Measurements from ENCODE around the gene NGFR.

NGFR gene

GRCh38 chr17:49556223-49556943 lies 61.3 kb downstream of the NGFR start (continued):
- TF ChIP-seq KLF17 (tag by site-specific recombination; IDR thresholded peaks at IDR 0.05) (peak; percentile 56), GLIS2 (tag by site-specific recombination; IDR thresholded peaks at IDR 0.05) (peak; percentile 94), ZNF449 (tag by site-specific recombination; IDR thresholded peaks at IDR 0.05) (no peak), ZFP69B (tag by site-specific recombination; IDR thresholded peaks at IDR 0.05) (peak; percentile 99), KLF7 (tag by site-specific recombination; IDR thresholded peaks at IDR 0.05; ENCODE audit: borderline replicate concordance) (no peak), ZNF791 (tag by site-specific recombination; IDR thresholded peaks at IDR 0.05) (no peak), ZNF24 (tag by site-specific recombination; IDR thresholded peaks at IDR 0.05) (no peak), ZNF585B (tag by site-specific recombination; IDR thresholded peaks at IDR 0.05) (no peak), ZNF843 (tag by site-specific recombination; IDR thresholded peaks at IDR 0.05) (0 out of 2 replicates have a peak, but pooled peaks have one; percentile 43), ZNF555 (tag by site-specific recombination; conservative IDR thresholded peaks at IDR 0.05) (no peak), ZBTB11 (tag by site-specific recombination; conservative IDR thresholded peaks at IDR 0.05; ENCODE audit: low read depth) (0 out of 2 replicates have a peak, but pooled peaks have one; percentile 15), SP7 (tag by site-specific recombination; IDR thresholded peaks at IDR 0.05) (peak; percentile 78), ZEB2 (tag by site-specific recombination; IDR thresholded peaks at IDR 0.05) (peak; percentile 70; the same call in 1 of the 2 replicates), ZNF391 (tag by site-specific recombination; IDR thresholded peaks at IDR 0.05; ENCODE audit: borderline replicate concordance, low read depth) (peak; percentile 82), ZBTB17 (tag by site-specific recombination; IDR thresholded peaks at IDR 0.05) (peak; percentile 71), ZNF561 (tag by site-specific recombination; IDR thresholded peaks at IDR 0.05; ENCODE audit: borderline replicate concordance) (peak; percentile 67; the same call in 1 of the 2 replicates), ZNF2 (tag by site-specific recombination; IDR thresholded peaks at IDR 0.05) (peak; percentile 97), ZNF600 (tag by site-specific recombination; IDR thresholded peaks at IDR 0.05) (peak; percentile 87), ZBTB8A (tag by site-specific recombination; IDR thresholded peaks at IDR 0.05) (peak; percentile 23; the same call in 1 of the 2 replicates), GLIS1 (tag by site-specific recombination; IDR thresholded peaks at IDR 0.05) (peak; percentile 89), PATZ1 (tag by site-specific recombination; IDR thresholded peaks at IDR 0.05) (0 out of 2 replicates have a peak, but pooled peaks have one; percentile 25), ZNF324 (tag by site-specific recombination; IDR thresholded peaks at IDR 0.05) (peak; percentile 51; the same call in 1 of the 2 replicates), HIC1 (tag by site-specific recombination; IDR thresholded peaks at IDR 0.05) (peak; percentile 71), ZNF654 (tag by site-specific recombination; IDR thresholded peaks at IDR 0.05; ENCODE audit: low read depth) (peak; percentile 86), ZNF121 (tag by site-specific recombination; IDR thresholded peaks at IDR 0.05) (no peak), ZBTB6 (tag by site-specific recombination; IDR thresholded peaks at IDR 0.05) (peak; percentile 59), ZNF621 (tag by site-specific recombination; IDR thresholded peaks at IDR 0.05) (no peak)

All from HEK293 (cell line).